ENCODE data around the gene HOXA10.

DNA sequence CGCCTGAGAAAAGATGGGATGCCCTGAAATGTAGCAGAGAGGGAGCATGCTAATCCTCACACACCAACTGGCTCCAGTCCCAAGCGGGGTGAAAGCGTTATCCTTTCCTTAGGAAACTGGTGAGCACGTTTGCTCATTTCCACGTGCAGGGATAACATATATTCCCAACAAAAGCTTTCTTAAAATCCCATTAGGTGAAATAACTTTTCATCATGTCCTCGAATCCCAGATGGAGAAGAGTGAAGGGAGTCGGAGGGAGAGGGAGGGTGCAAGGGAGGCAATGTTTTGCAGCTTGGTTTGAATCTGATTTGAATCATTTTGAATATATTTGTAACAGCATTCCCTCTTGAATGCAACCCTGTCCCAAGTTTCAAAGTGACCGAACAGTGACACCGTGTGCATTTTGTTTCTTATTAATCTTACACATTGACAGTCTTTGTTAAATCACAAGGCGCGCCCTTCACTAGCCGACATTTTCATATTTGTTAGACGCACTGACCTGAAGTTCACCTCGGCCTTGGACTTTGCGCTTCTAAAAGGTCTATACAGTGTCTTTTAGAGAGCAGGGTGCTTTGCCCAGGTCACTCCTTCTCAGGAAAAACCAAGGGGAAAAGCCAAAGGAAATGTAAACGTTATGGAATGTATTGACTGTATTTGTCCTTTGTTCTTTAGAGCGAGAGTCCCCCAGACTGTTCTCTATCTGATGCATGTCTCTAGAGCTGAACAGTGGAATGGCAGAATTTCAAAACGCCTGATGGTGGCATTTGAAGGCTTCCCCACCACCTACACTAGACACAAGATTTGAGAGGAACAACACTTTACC, 40.5 kb downstream of the HOXA10 start:
- TF ChIP-seq, protein P1, sequence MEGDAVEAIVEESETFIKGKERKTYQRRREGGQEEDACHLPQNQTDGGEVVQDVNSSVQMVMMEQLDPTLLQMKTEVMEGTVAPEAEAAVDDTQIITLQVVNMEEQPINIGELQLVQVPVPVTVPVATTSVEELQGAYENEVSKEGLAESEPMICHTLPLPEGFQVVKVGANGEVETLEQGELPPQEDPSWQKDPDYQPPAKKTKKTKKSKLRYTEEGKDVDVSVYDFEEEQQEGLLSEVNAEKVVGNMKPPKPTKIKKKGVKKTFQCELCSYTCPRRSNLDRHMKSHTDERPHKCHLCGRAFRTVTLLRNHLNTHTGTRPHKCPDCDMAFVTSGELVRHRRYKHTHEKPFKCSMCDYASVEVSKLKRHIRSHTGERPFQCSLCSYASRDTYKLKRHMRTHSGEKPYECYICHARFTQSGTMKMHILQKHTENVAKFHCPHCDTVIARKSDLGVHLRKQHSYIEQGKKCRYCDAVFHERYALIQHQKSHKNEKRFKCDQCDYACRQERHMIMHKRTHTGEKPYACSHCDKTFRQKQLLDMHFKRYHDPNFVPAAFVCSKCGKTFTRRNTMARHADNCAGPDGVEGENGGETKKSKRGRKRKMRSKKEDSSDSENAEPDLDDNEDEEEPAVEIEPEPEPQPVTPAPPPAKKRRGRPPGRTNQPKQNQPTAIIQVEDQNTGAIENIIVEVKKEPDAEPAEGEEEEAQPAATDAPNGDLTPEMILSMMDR (IDR thresholded peaks at IDR 0.05), result no peak
- no peak for TF ChIP-seq POLR2A (IDR thresholded peaks at IDR 0.05)
